NCI-H1694 treated with DMSO at 0.1 percent for 48 hours (cell line): ENCODE results near the gene AMMECR1L.
"Not testable (repeated sequence)": the region's sequence is repeated elsewhere in the genome, so short reads cannot be mapped to it uniquely, and the experiment has no call there.

Experiments
- DNase-seq: peaks from one replicate; lab custom pipeline; 2025; lab: John Stamatoyannopoulos, UW

AMMECR1L gene

GRCh38 chr2:127841466-127842178, 44.1 kb downstream of the AMMECR1L start:
- DNase-seq = no peak

- no peak for DNase-seq
Measured at GRCh38 chr2:127840893-127841292, 44.9 kb downstream of the AMMECR1L start.

DNA sequence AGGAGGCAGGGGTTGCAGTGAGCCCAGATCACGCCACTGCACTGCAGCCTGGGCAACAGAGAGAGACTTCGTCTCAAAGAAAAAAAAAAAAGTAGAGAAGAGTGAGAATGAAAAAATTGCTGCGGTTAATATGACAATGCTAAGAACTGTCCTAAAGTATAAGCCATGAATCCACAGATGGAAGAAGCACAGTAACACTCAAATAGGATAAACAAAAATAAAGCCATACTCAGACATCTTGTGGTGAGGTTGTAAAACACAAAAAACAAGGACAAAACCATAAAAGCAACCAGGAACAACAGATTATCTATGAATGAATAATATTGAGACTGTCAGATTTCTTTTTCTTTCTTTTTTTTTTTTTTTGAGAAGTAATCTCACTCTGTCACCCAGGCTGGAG, 50.8 kb downstream of the AMMECR1L start:
- no peak for DNase-seq

DNA sequence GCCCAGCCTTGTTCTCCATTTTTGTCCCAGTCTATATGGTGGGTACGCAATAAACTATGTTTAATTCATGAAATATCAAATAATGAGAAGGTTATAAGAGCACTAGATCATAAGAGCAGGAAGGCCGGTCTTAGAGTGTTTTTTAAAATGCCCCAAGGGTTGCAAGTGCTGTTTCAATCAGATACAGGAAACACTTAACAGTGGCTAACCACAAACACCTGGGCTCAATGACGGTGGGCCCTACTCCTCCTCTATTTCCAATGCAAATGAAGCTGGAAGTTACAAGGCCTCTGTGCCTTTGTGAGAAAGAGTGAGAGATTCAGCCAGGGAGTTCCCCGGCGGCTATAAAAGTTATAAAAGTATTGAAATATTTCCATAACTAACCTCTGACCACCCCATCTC, 55.9 kb downstream of the AMMECR1L start:
- DNase-seq = no peak

GRCh38 chr2:127826708-127827107, 59.0 kb downstream of the AMMECR1L start:
- not testable (repeated sequence) for DNase-seq

- DNase-seq = no peak
Measured at GRCh38 chr2:127826047-127826446, 59.7 kb downstream of the AMMECR1L start.

GRCh38 chr2:127820080-127820668, 65.6 kb downstream of the AMMECR1L start:
- DNase-seq = no peak

- no peak for DNase-seq
Measured at GRCh38 chr2:127818794-127819425, 66.8 kb downstream of the AMMECR1L start.

DNA sequence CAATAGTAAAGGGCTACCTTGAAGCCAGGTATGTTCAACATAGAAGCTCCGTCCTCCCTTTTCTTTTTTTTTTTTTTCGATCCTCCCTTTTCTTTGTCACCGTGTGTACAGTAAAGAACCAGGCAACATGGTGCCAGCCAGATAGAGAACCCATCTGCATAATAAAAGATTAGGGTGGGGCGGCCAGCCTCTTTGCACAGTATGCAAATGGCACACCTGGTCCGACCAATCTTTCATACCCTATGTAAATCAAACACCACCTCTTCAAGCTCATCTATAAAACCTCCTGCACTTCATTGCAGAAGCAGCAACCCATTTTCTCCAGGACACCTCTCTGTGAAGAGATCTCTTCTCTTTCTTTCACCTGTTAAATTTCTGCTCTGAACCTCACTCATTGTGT, 67.5 kb downstream of the AMMECR1L start:
- no peak for DNase-seq

GRCh38 chr2:127814677-127815076, 71.1 kb downstream of the AMMECR1L start:
- DNase-seq = no peak

GRCh38 chr2:127812441-127812840, 73.3 kb downstream of the AMMECR1L start:
- DNase-seq = not testable (repeated sequence)
